DMS114 treated with DMSO at 0.1 percent for 48 hours (cell line): ENCODE data around the gene C1QTNF9.
"Not testable (repeated sequence)": the region's sequence is repeated elsewhere in the genome, so short reads cannot be mapped to it uniquely, and the experiment has no call there.

Source experiments
- DNase-seq: peaks from one replicate; lab custom pipeline; 2025; ENCODE audit not compliant: unreplicated experiment; lab: John Stamatoyannopoulos, UW

C1QTNF9 gene

DNA sequence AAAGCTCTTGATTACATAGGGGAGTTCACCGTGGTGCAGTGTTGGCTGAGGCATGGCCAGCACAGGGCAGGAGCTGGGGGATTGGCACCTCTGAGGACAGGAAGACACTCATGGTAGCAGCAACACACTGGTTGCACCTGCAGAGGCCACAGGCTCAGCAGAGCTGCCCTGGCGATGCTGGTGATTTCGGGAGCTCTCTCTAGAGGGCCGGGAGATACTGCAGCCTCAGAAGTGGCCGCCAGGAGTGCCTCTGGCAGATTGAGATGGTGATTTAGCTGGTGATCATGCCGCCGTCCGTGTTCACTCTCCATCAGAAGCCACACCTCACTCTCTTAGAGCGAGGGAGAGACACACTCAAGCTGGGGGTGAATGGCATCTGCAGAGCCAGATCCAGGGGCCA lies 49.9 kb downstream of the C1QTNF9 start:
- not testable (repeated sequence) for DNase-seq

- DNase-seq, result no peak
Observed at GRCh38 chr13:24360106-24360505, 50.7 kb downstream of the C1QTNF9 start.

- DNase-seq, result no peak
Observed at GRCh38 chr13:24361113-24361512, 51.7 kb downstream of the C1QTNF9 start.

GRCh38 chr13:24361852-24362366 lies 52.5 kb downstream of the C1QTNF9 start:
- no peak for DNase-seq

- DNase-seq, result no peak
Observed at GRCh38 chr13:24362435-24362952, 53.1 kb downstream of the C1QTNF9 start.

- no peak for DNase-seq
Observed at GRCh38 chr13:24365191-24365590, 55.8 kb downstream of the C1QTNF9 start.

- DNase-seq, result not testable (repeated sequence)
Observed at GRCh38 chr13:24366315-24366714, 56.9 kb downstream of the C1QTNF9 start.

GRCh38 chr13:24371273-24371672 lies 61.9 kb downstream of the C1QTNF9 start:
- DNase-seq, result not testable (repeated sequence)
